GM18520 (cell line): ENCODE results near the gene SP7.
"Not testable (repeated sequence)": the region's sequence is repeated elsewhere in the genome, so short reads cannot be mapped to it uniquely, and the experiment has no call there.

Source experiments
- ATAC-seq: cut with Tn5 transposase; IDR thresholded peaks from one replicate; pipeline ENCODE4 v1.9.1; 2021; ENCODE audit not compliant: unreplicated experiment

Gene SP7

GRCh38 chr12:53324113-53324778 is 11.9 kb downstream of the SP7 start:
- no peak for ATAC-seq

GRCh38 chr12:53320352-53321195 is 15.6 kb downstream of the SP7 start:
- ATAC-seq: no peak

- ATAC-seq: no peak
These were observed 22.2 kb downstream of the SP7 start for GRCh38 chr12:53313996-53314395.

GRCh38 chr12:53308276-53308675 is 27.9 kb downstream of the SP7 start:
- ATAC-seq: no peak

GRCh38 chr12:53306826-53307225 is 29.3 kb downstream of the SP7 start:
- ATAC-seq: no peak

- ATAC-seq: no peak
These were observed 33.3 kb downstream of the SP7 start for GRCh38 chr12:53302903-53303302.

- ATAC-seq: no peak
These were observed 36.0 kb downstream of the SP7 start for GRCh38 chr12:53300187-53300586.

- peak; percentile 57 for ATAC-seq
These were observed 36.5 kb downstream of the SP7 start, which contains the start of gene MYG1 for GRCh38 chr12:53299454-53300180. MYG1 (plus strand) TSS chr12:53299695; CDS start chr12:53299738, 43 bp downstream.

- no peak for ATAC-seq
These were observed 37.1 kb downstream of the SP7 start for GRCh38 chr12:53299101-53299453.

- no peak for ATAC-seq
These were observed 38.0 kb downstream of the SP7 start for GRCh38 chr12:53298164-53298563.

- not testable (repeated sequence) for ATAC-seq
These were observed 39.0 kb downstream of the SP7 start for GRCh38 chr12:53297106-53297505.

- ATAC-seq: no peak
These were observed 40.3 kb downstream of the SP7 start for GRCh38 chr12:53295891-53296219.

- ATAC-seq: peak; percentile 86
These were observed 40.9 kb downstream of the SP7 start, which contains the start of gene PFDN5 for GRCh38 chr12:53295070-53295890. PFDN5 (plus strand) TSS chr12:53295542; CDS start chr12:53295568, 26 bp downstream.

- no peak for ATAC-seq
These were observed 43.7 kb downstream of the SP7 start for GRCh38 chr12:53292426-53292825.

GRCh38 chr12:53290661-53291060 is 45.5 kb downstream of the SP7 start:
- no peak for ATAC-seq

GRCh38 chr12:53289891-53290290 is 46.3 kb downstream of the SP7 start:
- ATAC-seq: no peak

GRCh38 chr12:53288322-53288721 is 47.8 kb downstream of the SP7 start:
- no peak for ATAC-seq

GRCh38 chr12:53287741-53288216 is 48.4 kb downstream of the SP7 start:
- ATAC-seq: no peak

GRCh38 chr12:53286448-53286847 is 49.7 kb downstream of the SP7 start:
- ATAC-seq: no peak

- ATAC-seq: no peak
These were observed 56.2 kb downstream of the SP7 start for GRCh38 chr12:53279888-53280498.
